ENCODE results near the gene CARM1. TPM values are rescaled to one million over a fixed set of nuclear protein-coding genes. Genes with fewer than 3 reads are reported as not detected.
A peak's percentile ranks its signal among the peaks of the same experiment; 100 is the strongest.

The CARM1 gene
- total and polyA plus RNA-seq, 2 experiments from 2014 or later, result 43.3 to 118 TPM

- no peaks in the 10 kb centered on the region for H3K4me1 Mint-ChIP-seq
- ATAC-seq (peak; percentile 84), DNase-seq (ENCODE audit: low spot score) (no peak)
- H3K4me3 Mint-ChIP-seq, result peak overlapping the region; percentile 91
- Histone ChIP-seq H3K79me2 (replicated peaks; ENCODE audit: insufficient read depth) (no peaks in the 10 kb centered on the region), H3K4me2 (peak overlapping the region; percentile 61; the same call in 1 of the 2 replicates), H2AFZ (no peak overlapping the region), H3K4me3 (peak overlapping the region; percentile 42), H3K4me1 (ENCODE audit: insufficient read depth) (no peaks in the 10 kb centered on the region), H3K27me3 (ENCODE audit: insufficient read depth) (peaks cover 6% of the 10 kb centered on the region), H3K36me3 (ENCODE audit: insufficient read depth) (0 out of 2 replicates have a peak, but pooled peaks cover 3% of the 10 kb centered on the region), H3K9me2 (ENCODE audit: insufficient read depth) (peaks cover 6% of the 10 kb centered on the region), H3K27ac (ENCODE audit: low read depth) (0 out of 2 replicates have a peak overlapping the region, but pooled peaks have one; percentile 29), H4K20me1 (replicated peaks; ENCODE audit: insufficient read depth) (peaks cover 3% of the 10 kb centered on the region; the same call in 1 of the 2 replicates), H3F3A (replicated peaks; ENCODE audit: low read depth) (peaks cover 6% of the 10 kb centered on the region; the same call in 1 of the 2 replicates)
- H3K27ac Mint-ChIP-seq, result peak overlapping the region; percentile 100; the same call in 1 of the 2 replicates
- peaks cover 40% of the 10 kb centered on the region for H3K9me3 Mint-ChIP-seq
- H3K27me3 Mint-ChIP-seq (ENCODE audit: insufficient read depth, low read depth, poor library complexity), result peaks cover 20% of the 10 kb centered on the region
- no peak for TF ChIP-seq ZNF114 (CRISPR knock-in tag; IDR thresholded peaks at IDR 0.05)
- TF ChIP-seq CTCF (conservative IDR thresholded peaks at IDR 0.05; ENCODE audit: low read depth in 2 of 2), result no peak
- TF ChIP-seq EZH2 (IDR thresholded peaks at IDR 0.05; ENCODE audit: low read depth, unreplicated experiment), result no peak
- TF ChIP-seq JUNB (IDR thresholded peaks at IDR 0.05; ENCODE audit: unreplicated experiment), result no peak
- TF ChIP-seq REST (IDR thresholded peaks at IDR 0.05; ENCODE audit: unreplicated experiment), result no peak
- no peak for TF ChIP-seq NANOG (IDR thresholded peaks at IDR 0.05; ENCODE audit: borderline replicate concordance)
- TF ChIP-seq ZNF462 (CRISPR knock-in tag; IDR thresholded peaks at IDR 0.05), result no peak
- TF ChIP-seq CREB1 (CRISPR knock-in tag; IDR thresholded peaks at IDR 0.05; ENCODE audit: low read depth), result no peak
- no peak for TF ChIP-seq EZH2phosphoT487 (IDR thresholded peaks at IDR 0.05; ENCODE audit: unreplicated experiment)
- TF ChIP-seq ZNF331 (CRISPR knock-in tag; IDR thresholded peaks at IDR 0.05; ENCODE audit: low read depth), result no peak
- no peak for TF ChIP-seq STAT1 (IDR thresholded peaks at IDR 0.05; ENCODE audit: unreplicated experiment)
- no peak for TF ChIP-seq ETS1 (IDR thresholded peaks at IDR 0.05)
- no peak; the same call in 1 of the 2 replicates for TF ChIP-seq POLR2AphosphoS5 (IDR thresholded peaks at IDR 0.05; ENCODE audit: low read depth)
- H3K36me3 Mint-ChIP-seq (ENCODE audit: low read depth), result peaks cover 30% of the 10 kb centered on the region; the same call in 2 of the 3 replicates
Measured at GRCh38 chr19:10835089-10835753, 36.1 kb upstream of the CARM1 start.
